ENCODE measurements around the gene LSAMP.

- TF ChIP-seq EP300 (IDR thresholded peaks at IDR 0.05) = no peak
- TF ChIP-seq POLR2A (IDR thresholded peaks at IDR 0.05) = no peak
- TF ChIP-seq, protein P1, sequence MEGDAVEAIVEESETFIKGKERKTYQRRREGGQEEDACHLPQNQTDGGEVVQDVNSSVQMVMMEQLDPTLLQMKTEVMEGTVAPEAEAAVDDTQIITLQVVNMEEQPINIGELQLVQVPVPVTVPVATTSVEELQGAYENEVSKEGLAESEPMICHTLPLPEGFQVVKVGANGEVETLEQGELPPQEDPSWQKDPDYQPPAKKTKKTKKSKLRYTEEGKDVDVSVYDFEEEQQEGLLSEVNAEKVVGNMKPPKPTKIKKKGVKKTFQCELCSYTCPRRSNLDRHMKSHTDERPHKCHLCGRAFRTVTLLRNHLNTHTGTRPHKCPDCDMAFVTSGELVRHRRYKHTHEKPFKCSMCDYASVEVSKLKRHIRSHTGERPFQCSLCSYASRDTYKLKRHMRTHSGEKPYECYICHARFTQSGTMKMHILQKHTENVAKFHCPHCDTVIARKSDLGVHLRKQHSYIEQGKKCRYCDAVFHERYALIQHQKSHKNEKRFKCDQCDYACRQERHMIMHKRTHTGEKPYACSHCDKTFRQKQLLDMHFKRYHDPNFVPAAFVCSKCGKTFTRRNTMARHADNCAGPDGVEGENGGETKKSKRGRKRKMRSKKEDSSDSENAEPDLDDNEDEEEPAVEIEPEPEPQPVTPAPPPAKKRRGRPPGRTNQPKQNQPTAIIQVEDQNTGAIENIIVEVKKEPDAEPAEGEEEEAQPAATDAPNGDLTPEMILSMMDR (IDR thresholded peaks at IDR 0.05) = no peak
Observed at GRCh38 chr3:116302087-116302747, 143.1 kb downstream of the LSAMP start.
